ENCODE data around the gene OSMR. TPM values are rescaled to one million over a fixed set of nuclear protein-coding genes. Genes with fewer than 3 reads are reported as not detected.

Gene OSMR
- total and polyA plus RNA-seq, 2 of the 13 experiments (the other 11 are each of a cell fraction or from before 2014, with no cell fraction given), result 21.3 to 86.5 TPM

DNA sequence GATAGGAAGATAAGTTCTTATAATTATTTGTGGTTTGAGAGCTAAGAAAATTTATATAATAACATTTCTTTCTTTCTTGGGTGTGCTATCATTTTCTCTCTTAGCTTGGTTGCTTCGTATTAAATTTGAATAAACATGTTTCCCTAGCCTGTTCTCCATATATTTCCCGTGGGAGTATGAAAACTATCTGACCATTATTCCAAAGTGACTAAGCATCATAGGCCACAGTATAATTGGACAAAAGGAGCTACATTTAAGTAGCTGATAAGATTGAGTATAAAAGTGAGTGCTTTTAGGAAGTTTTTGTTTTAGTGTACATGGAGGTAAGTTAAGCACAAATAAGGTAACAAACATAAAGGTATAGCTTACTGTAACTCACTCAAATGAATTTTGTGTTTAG is 8.4 kb upstream of the OSMR start:
- no peak overlapping the region for H3K9ac ChIP-seq (ENCODE audit: insufficient read depth, low read depth, low read length)
- no TSS peak for BruUV-seq (replicated peaks)
- no peak overlapping the region for H3K4me3 ChIP-seq (replicated peaks in 1 of 3; ENCODE audit: insufficient read depth in 1 of 3, low read depth in 2 of 3, low read length in 3 of 3)
- H3K36me3 ChIP-seq (replicated peaks in 1 of 2; ENCODE audit: control insufficient read depth in 1 of 2, insufficient read depth in 2 of 2, low read length in 2 of 2), result peaks cover 0 to 3% of the 10 kb centered on the region in 2 experiments; a peak in 1 of 5 replicates
- 96% methylated on average over 2 of the region's 2 CpGs for WGBS (ENCODE audit: low lambda C conversion rate)
- H4K20me1 ChIP-seq (ENCODE audit: insufficient read depth, low read length), result no peaks in the 10 kb centered on the region
- ChIA-PET POLR2A (interaction anchor here (1.2 kb wide), 1 partner anchor 10 kb away, joined by 3 read pairs; no protein-coding TSS in a partner anchor), CTCF (ENCODE audit: low intra/inter-chr PET ratio, low total read pairs) (no interaction called here)
- no peak overlapping the region for H2AFZ ChIP-seq (ENCODE audit: low read length)
- no peak overlapping the region for H3K27ac ChIP-seq (ENCODE audit: extremely low read length, insufficient read depth, low read length)
- FAIRE-seq (no peak), ATAC-seq (no peak), DNase-seq (ENCODE audit: low spot score) (no peak)
- H3K4me1 ChIP-seq (ENCODE audit: insufficient read depth, low read length), result peaks cover 40% of the 10 kb centered on the region
- in situ Hi-C loops (cut with HindIII; ENCODE audit: extremely low pct_ligation_motif_present, low pct_unique_long_range_greater_than_20kb), result no loop called here
- TF ChIP-seq NCOR1 (IDR thresholded peaks at IDR 0.05; ENCODE audit: borderline replicate concordance, low read length) (no peak), ZNF703 (CRISPR knock-in tag; IDR thresholded peaks at IDR 0.05; ENCODE audit: borderline replicate concordance) (no peak), NONO (IDR thresholded peaks at IDR 0.05) (no peak), NONO (CRISPR knock-in tag; conservative IDR thresholded peaks at IDR 0.05) (no peak)
- TF ChIP-seq, protein P1, sequence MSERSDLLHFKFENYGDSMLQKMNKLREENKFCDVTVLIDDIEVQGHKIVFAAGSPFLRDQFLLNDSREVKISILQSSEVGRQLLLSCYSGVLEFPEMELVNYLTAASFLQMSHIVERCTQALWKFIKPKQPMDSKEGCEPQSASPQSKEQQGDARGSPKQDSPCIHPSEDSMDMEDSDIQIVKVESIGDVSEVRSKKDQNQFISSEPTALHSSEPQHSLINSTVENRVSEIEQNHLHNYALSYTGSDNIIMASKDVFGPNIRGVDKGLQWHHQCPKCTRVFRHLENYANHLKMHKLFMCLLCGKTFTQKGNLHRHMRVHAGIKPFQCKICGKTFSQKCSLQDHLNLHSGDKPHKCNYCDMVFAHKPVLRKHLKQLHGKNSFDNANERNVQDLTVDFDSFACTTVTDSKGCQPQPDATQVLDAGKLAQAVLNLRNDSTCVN (CRISPR knock-in tag; IDR thresholded peaks at IDR 0.05; ENCODE audit: borderline replicate concordance), result no peak
- TF ChIP-seq, protein P2, sequence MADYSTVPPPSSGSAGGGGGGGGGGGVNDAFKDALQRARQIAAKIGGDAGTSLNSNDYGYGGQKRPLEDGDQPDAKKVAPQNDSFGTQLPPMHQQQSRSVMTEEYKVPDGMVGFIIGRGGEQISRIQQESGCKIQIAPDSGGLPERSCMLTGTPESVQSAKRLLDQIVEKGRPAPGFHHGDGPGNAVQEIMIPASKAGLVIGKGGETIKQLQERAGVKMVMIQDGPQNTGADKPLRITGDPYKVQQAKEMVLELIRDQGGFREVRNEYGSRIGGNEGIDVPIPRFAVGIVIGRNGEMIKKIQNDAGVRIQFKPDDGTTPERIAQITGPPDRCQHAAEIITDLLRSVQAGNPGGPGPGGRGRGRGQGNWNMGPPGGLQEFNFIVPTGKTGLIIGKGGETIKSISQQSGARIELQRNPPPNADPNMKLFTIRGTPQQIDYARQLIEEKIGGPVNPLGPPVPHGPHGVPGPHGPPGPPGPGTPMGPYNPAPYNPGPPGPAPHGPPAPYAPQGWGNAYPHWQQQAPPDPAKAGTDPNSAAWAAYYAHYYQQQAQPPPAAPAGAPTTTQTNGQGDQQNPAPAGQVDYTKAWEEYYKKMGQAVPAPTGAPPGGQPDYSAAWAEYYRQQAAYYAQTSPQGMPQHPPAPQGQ (CRISPR knock-in tag; IDR thresholded peaks at IDR 0.05; ENCODE audit: borderline replicate concordance), result no peak
- TF ChIP-seq, protein P3, sequence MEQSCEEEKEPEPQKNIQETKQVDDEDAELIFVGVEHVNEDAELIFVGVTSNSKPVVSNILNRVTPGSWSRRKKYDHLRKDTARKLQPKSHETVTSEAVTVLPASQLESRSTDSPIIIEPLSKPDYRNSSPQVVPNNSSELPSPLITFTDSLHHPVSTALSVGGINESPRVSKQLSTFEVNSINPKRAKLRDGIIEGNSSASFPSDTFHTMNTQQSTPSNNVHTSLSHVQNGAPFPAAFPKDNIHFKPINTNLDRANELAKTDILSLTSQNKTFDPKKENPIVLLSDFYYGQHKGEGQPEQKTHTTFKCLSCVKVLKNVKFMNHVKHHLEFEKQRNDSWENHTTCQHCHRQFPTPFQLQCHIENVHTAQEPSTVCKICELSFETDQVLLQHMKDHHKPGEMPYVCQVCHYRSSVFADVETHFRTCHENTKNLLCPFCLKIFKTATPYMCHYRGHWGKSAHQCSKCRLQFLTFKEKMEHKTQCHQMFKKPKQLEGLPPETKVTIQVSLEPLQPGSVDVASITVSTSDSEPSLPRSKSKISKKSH (CRISPR knock-in tag; IDR thresholded peaks at IDR 0.05; ENCODE audit: borderline replicate concordance), result no peak
- intact Hi-C loops (cut with micrococcal nuclease; ENCODE audit: unreplicated experiment), result no loop called here
- no peaks in the 10 kb centered on the region for H3K9me3 ChIP-seq (ENCODE audit: low read length)
- H3K27me3 ChIP-seq (ENCODE audit: control insufficient read depth in 1 of 2, insufficient read depth in 2 of 2, low read length in 2 of 2), result no peaks in the 10 kb centered on the region
- H3K4me2 ChIP-seq (ENCODE audit: low read depth, low read length), result no peak overlapping the region
- H3K79me2 ChIP-seq (ENCODE audit: insufficient read depth, low read length), result peaks cover 10% of the 10 kb centered on the region
